Cardiac muscle cell (in vitro differentiated cells and primary cell): Measurements from ENCODE around the gene PRDX1. TPM values are rescaled to one million over a fixed set of nuclear protein-coding genes. Genes with fewer than 3 reads are reported as not detected.
"Not testable (repeated sequence)": the region's sequence is repeated elsewhere in the genome, so short reads cannot be mapped to it uniquely, and the experiment has no call there.

Experiments used
- DNase-seq, 2 donors: peaks; one replicate each; pipeline versions ENCODE4 v3.0.0 to v3.0.0-alpha.2; 2010 to 2017; ENCODE audit warnings: low read depth in 1 of 2, low spot score in 1 of 2
- H3K27ac ChIP-seq: fragments of 200-600 bp; sonication (generic); 2 replicates; pipeline ENCODE4 v1.5.1; 2016
- H3K27me3 ChIP-seq: fragments of 200-600 bp; sonication (generic); 2 replicates; pipeline ENCODE4 v1.6.0; 2016; ENCODE audit warnings: control low read depth
- H3K36me3 ChIP-seq: fragments of 200-600 bp; sonication (generic); 2 replicates; pipeline ENCODE4 v1.5.1; 2016; ENCODE audit warnings: control low read depth
- H3K4me1 ChIP-seq: fragments of 200-600 bp; sonication (generic); 2 replicates; pipeline ENCODE4 v1.8.1; 2017; ENCODE audit warnings: low read depth, mild to moderate bottlenecking, mixed run types
- H3K4me3 ChIP-seq: fragments of 200-600 bp; sonication (generic); 2 replicates; pipeline ENCODE4 v1.5.1; 2016; ENCODE audit warnings: mild to moderate bottlenecking
- H3K9me3 ChIP-seq: fragments of 200-600 bp; sonication (generic); 2 replicates; pipeline ENCODE4 v1.5.1; 2017; ENCODE audit warnings: low read depth, mild to moderate bottlenecking, control low read depth
- polyA plus RNA-seq: library from polyadenylated mRNA; unstranded; fragments of >200 nt; fragmentation: Nextera tagmentation; extraction: Ambion mirVana; gene quantifications from 2 replicates; pipeline ENCODE4 v1.2.1, GENCODE V29; 2016
- total RNA-seq: library from RNA; depleted of rRNA; stranded (reverse); fragments of >200 nt; gene quantifications from 2 replicates; pipeline ENCODE4 v1.2.3, GENCODE V29; 2016
- TF ChIP-seq, protein P1 (sequence below): IDR thresholded peaks from 2 replicates; pipeline ENCODE4 v1.5.1; 2012; ENCODE audit warnings: low read depth, mild to moderate bottlenecking, low read length

The PRDX1 gene
- total and polyA plus RNA-seq, 2 experiments from 2014 or later: 526 to 1,744 TPM

DNA sequence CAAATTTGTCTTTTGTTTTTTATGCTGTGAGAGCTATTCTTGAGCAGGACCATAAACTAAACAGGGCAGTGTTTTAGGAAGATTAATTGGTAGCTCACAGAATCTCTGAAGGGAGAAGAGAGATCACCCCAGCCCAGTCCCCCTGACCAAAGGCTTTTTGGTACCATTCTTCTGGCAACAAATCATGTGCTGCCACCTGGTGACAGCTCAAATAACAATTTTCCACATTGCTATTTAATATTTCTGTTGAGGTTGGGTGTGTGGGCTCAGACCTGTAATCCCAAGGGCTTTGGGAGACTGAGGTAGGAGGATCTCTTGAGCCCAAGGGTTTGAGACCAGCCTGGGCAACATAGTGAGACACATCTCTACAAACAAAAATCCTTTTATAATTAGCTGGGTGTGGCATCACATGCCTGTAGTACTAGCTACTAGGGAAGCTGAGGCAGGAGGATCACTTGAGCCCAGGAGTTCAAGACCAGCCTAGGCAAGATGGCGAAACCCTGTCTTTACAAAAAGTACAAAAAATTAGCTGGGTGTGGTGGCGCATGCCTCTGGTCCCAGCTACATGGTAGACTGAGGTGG, 28.5 kb downstream of the PRDX1 start:
- no peaks in the 10 kb centered on the region for H3K9me3 ChIP-seq
- TF ChIP-seq, protein P1, sequence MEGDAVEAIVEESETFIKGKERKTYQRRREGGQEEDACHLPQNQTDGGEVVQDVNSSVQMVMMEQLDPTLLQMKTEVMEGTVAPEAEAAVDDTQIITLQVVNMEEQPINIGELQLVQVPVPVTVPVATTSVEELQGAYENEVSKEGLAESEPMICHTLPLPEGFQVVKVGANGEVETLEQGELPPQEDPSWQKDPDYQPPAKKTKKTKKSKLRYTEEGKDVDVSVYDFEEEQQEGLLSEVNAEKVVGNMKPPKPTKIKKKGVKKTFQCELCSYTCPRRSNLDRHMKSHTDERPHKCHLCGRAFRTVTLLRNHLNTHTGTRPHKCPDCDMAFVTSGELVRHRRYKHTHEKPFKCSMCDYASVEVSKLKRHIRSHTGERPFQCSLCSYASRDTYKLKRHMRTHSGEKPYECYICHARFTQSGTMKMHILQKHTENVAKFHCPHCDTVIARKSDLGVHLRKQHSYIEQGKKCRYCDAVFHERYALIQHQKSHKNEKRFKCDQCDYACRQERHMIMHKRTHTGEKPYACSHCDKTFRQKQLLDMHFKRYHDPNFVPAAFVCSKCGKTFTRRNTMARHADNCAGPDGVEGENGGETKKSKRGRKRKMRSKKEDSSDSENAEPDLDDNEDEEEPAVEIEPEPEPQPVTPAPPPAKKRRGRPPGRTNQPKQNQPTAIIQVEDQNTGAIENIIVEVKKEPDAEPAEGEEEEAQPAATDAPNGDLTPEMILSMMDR: peak; percentile 58
- DNase-seq: peak; percentile 68 to 73
- peaks cover 5% of the 10 kb centered on the region for H3K4me1 ChIP-seq
- H3K36me3 ChIP-seq: no peaks in the 10 kb centered on the region
- H3K27ac ChIP-seq: no peak overlapping the region
- H3K27me3 ChIP-seq: no peaks in the 10 kb centered on the region
- H3K4me3 ChIP-seq: no peak overlapping the region

DNA sequence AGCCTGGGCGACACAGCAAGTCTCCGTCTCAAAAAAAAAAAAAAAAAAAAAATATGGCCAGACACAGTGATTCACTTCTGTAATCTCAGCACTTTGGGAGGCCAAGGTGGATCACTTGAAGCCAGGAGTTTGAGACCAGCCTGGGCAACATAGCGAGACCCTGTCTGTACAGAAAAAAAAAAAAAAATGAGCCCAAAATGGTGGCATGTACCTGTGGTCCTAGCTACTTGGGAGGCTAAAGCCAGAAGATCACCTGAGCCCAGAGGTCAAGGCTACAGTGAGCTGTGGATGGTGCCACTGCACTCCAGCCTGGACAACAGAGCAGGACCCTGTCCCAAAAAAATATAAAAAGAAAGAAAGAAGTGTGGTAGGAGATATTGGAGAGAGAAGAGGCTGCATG, 29.0 kb downstream of the PRDX1 start:
- Histone ChIP-seq H3K9me3 (no peaks in the 10 kb centered on the region), H3K36me3 (no peaks in the 10 kb centered on the region), H3K4me1 (peaks cover 5% of the 10 kb centered on the region), H3K27ac (no peak overlapping the region), H3K27me3 (no peaks in the 10 kb centered on the region), H3K4me3 (no peak overlapping the region)
- no peak for DNase-seq
- TF ChIP-seq, protein P1: no peak

DNA sequence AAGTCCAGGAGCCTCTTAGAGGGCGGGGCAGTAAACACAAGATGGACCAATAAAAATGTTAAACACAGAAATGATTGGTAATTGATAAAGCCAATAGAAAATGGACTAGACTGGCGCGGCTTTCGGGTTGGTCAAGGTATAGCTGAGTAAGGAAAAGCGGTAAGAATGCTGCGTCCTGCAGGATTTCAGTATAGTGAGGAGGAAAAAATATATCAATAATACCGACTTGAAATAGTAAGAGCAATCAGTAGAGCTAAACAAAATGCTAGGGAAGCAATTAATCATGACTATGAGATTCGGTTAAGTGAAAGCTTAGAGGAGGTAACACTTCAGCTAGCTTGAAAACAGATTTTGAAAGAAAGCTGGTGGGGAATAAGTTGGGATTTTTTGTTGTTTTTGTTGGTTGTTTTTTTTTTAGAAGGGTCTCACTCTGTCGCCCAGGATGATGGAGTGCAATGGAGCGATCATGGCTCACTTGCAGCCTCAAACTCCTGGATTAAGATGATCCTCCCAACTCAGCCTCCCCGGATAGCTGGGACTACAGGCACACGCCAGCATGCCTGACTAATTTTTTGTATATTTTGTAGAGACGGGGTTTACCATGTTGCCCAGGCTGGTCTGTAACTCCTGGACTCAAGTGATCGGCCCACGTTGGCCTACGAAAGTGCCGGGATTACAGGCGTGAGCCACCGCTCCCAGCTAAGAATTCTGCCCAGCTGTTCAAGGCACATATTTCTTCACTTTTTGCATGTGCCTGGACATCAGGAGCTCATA, 30.0 kb downstream of the PRDX1 start:
- TF ChIP-seq, protein P1: no peak
- Histone ChIP-seq H3K4me3 (peak overlapping the region; percentile 11), H3K9me3 (no peaks in the 10 kb centered on the region), H3K27ac (no peak overlapping the region), H3K36me3 (no peaks in the 10 kb centered on the region), H3K4me1 (peaks cover 5% of the 10 kb centered on the region), H3K27me3 (no peaks in the 10 kb centered on the region)
- DNase-seq: no peak

DNA sequence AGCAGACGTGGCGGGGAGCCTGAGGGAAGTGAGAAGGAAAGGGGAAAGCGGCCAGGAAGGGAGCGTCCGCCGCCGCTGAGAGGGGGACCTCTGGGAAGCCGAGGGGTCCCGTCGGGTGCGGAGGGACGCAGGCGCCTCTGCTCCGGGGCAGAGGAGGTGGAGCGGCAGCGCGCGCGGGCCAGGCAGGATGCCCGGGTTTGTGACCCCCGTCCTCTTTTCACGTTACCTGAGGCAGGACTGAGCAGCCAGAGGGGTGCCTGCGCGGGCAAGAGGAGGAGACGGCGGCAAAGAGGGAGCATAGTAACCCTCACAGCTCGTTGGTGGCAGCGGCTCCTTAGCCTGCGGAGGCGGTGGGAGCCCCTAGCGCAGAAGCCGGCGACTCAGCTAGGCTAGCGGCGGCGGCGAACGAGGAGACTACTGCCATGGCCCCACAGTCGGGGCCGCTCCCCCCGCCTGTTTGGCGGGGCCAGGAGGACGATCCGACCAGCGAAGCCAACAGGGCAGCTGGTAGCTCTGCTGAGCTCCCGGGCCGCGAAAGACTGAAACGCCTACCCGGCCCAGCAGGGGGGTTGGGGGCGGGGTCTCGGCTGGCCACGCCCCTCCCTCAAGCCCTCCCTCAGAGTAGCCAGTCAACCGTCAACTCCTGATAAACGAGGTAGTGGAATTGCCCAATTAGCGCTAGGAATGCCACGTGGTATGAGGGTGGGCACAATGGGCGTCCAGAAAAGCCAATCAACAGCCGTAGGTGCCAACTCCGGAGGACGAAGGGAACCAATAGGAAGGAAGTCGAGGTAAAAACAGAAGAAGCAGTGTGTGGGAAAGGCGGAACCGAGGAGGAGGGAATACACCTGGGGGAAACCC, 30.8 kb downstream of the PRDX1 start, which contains the start of gene TESK2:
Gene TESK2 (minus strand): TSS at position 538 of the 861 bp plus-strand sequence. CDS start 33,378 bp downstream, outside the sequence.
- peak within 1 kb of the TSS; percentile 15 for H3K27ac ChIP-seq
- peaks cover 5% of the 10 kb centered on the region for H3K4me1 ChIP-seq
- TF ChIP-seq, protein P1: no peak
- no peaks in the 10 kb centered on the region for H3K36me3 ChIP-seq
- peak within 1 kb of the TSS; percentile 67 for H3K4me3 ChIP-seq
- no peaks in the 10 kb centered on the region for H3K27me3 ChIP-seq
- peak; percentile 99 to 100 for DNase-seq
- H3K9me3 ChIP-seq: no peaks in the 10 kb centered on the region

DNA sequence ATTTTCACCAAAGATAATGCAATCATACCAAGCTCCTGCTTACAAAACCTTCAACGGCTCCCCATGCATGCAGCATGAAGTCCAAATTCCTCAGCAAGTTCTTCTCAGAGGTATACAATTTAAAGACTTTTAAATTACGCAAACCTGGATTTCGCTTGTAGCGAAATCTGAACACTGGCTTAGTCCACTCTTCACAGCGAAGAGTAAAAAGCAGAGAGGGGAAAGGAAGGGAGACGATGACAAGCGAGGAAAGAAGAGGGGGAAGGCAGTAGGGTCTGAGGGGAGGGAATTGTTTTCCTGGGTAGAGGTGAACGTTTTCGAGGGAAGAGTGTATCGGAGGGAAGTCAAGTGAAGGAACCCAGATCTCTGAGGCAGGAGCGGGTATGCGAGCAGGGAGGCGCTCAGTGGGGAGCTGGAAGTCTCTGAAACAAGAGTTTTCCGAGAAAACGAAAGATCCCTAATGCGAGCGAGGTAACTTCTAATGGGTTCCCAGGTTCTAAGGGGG, 31.5 kb downstream of the PRDX1 start:
- DNase-seq: peak in 1 of 2 donors; percentile 37
- Histone ChIP-seq H3K27me3 (no peaks in the 10 kb centered on the region), H3K27ac (peak overlapping the region; percentile 15), H3K36me3 (no peaks in the 10 kb centered on the region), H3K4me3 (peak overlapping the region; percentile 67), H3K9me3 (no peaks in the 10 kb centered on the region), H3K4me1 (peaks cover 5% of the 10 kb centered on the region)
- TF ChIP-seq, protein P1: no peak

DNA sequence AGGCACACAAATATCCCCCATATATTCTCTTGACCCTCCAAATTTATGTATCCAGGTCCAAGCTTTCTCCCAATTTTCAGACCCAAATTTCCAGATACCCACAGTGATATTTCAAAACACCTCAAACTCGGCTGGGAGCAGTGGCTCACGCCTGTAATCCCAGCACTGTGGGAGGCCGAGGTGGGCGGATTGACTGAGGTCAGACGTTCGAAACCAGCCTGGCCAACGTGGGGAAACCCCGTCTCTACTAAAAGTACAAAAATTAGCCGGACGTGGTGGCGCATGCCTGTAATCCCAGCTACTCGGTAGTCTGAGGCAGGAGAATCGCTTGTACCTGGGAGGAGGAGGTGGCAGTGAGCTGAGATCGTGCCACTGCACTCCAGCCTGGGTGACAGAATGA, 32.3 kb downstream of the PRDX1 start:
- not testable (repeated sequence) for H3K27ac ChIP-seq, H3K27me3 ChIP-seq
- H3K4me3 ChIP-seq: peak overlapping the region; percentile 67

More for the DNA sequence above, 32.3 kb downstream of the PRDX1 start:
- DNase-seq, H3K9me3 ChIP-seq, H3K36me3 ChIP-seq, H3K4me1 ChIP-seq: not testable (repeated sequence)
